Fibroblast of pulmonary artery (primary cell): ENCODE measurements around the gene AVPI1.
"Not testable (repeated sequence)": the region's sequence is repeated elsewhere in the genome, so short reads cannot be mapped to it uniquely, and the experiment has no call there.

ENCODE experiments used
- DNase-seq: peaks from one replicate; pipeline ENCODE4 v3.0.0-alpha.2; 2010; ENCODE audit warnings: low read depth
- H3K4me3 ChIP-seq: replicated peaks from 2 replicates; pipeline ENCODE4 v1.5.1; 2011; ENCODE audit warnings: low read depth, mild to moderate bottlenecking, control low read depth, low read length, moderate library complexity
- CTCF ChIP-seq: IDR thresholded peaks from 2 replicates; pipeline ENCODE4 v1.5.1; 2011; ENCODE audit warnings: mild to moderate bottlenecking, control low read depth, low read length, inconsistent platforms; ENCODE audit errors: missing control alignments

The AVPI1 gene

DNA sequence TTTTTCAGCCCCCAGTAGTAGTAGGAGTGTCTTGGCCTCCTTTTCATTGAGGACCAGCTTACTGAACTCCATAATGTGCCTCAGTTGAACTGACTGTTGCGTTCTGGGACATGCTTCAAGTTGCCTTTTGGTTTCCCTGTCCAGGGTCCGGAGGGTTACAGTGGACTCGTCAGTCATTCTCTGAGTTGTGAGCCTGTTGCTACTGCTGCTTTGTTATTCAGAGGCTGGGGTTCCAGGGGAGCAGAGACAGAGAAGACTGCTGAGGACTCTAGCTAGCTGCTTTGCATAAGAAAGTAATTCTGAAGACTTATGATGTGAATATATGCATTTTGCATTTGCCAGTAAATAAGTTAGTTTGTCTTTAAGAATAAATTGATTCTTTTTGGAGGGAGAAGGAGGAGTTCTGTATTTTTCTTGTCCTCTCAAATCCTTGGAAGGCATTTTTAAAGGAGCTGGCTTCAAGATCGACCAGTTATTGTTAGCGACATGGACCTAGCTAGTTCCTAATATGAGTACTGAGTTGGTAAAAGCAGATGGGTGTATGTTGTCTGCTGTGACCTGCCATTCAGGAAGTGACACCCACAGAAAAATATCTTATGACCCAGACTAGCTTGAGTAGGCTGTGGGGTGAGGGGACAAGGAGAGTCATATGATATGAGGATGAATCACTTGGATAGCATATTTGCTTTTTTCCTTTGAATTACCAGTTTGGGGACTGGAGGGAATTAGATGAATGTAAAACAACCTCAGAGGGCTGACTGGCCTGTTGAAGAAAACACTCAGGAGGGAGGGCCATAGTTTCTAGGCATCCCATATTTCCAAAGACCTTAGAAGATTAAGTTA lies 38.3 kb downstream of the AVPI1 start:
- no peak for TF ChIP-seq CTCF
- no peak overlapping the region for H3K4me3 ChIP-seq
- peak; percentile 87 for DNase-seq

- peak; percentile 65 for DNase-seq
- no peak for TF ChIP-seq CTCF
- no peak overlapping the region for H3K4me3 ChIP-seq
These were observed 39.5 kb downstream of the AVPI1 start for GRCh38 chr10:97647556-97647955.

DNA sequence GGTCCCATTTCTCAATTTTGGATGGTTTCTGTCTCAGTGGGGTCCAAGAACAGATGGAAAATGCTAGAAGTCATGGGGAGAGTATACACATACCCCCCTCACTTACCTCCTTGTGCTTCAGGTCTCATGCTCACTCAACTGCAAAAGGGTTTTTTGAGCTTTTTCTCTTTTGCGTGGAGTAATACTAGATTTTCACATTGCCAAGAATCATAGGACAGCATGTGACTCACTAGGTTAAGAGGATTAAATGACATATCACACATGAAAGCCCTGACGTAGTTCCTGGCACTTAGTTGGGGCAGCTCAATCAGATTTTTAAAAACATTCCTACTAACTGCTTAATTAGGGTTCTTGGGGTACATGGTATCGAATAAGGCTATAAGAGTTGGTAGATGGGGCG lies 42.1 kb downstream of the AVPI1 start:
- DNase-seq = no peak
- no peak overlapping the region for H3K4me3 ChIP-seq
- TF ChIP-seq CTCF = no peak

DNA sequence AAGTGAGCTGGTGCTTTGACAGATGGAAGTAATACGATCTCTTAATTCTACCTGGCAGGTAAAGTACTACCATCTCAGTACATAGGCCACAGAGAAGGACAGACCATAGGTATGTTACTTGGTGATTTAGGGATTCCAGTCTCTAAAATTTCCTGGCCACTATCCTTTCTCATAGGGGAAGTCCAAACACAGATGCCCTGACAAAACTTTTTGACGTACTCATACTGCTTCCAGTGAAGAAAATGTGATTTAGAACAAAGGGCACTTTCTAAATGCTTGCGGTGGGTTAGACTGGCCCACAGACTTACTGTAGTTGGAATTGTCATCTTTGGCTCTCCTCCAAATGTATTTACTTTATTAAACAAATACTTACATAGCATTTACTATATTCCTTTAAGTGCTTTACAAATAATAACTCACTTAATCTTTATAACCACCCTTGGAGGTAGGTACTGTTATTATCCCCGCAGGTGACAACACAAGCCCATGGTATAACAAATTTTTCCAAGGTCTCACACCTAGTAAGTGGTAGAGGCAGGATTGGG lies 43.5 kb downstream of the AVPI1 start:
- TF ChIP-seq CTCF = no peak

GRCh38 chr10:97642471-97643159 lies 44.4 kb downstream of the AVPI1 start:
- not testable (repeated sequence) for H3K4me3 ChIP-seq, DNase-seq

More for the DNA sequence above, 43.5 kb downstream of the AVPI1 start:
- DNase-seq = no peak
- H3K4me3 ChIP-seq = no peak overlapping the region

GRCh38 chr10:97640868-97641811 lies 45.9 kb downstream of the AVPI1 start:
- peak; percentile 49 for DNase-seq
- peak overlapping the region; percentile 84 for H3K4me3 ChIP-seq
- TF ChIP-seq CTCF = no peak
